Nephron (organoid): ENCODE data around the gene MCAT.
A peak's percentile ranks its signal among the peaks of the same experiment; 100 is the strongest.
"Not testable (repeated sequence)": the region's sequence is repeated elsewhere in the genome, so short reads cannot be mapped to it uniquely, and the experiment has no call there.

Experiments
- H3K27ac Mint-ChIP-seq, 3 experiments: 2 replicates each; pipeline ENCODE4 v1.8.0; 2020; ENCODE audit warnings: mixed read lengths in 3 of 3, mild to moderate bottlenecking in 2 of 3, moderate library complexity in 1 of 3
- H3K27me3 Mint-ChIP-seq: 2 replicates; pipeline ENCODE4 v1.8.0; 2021; ENCODE audit warnings: low read depth, mild to moderate bottlenecking, moderate library complexity, mixed read lengths
- H3K36me3 Mint-ChIP-seq: 2 replicates; pipeline ENCODE4 v1.8.0; 2020; ENCODE audit warnings: low read depth, mixed read lengths
- H3K4me1 Mint-ChIP-seq: 2 replicates; pipeline ENCODE4 v1.8.0; 2020; ENCODE audit warnings: mixed read lengths
- H3K4me3 Mint-ChIP-seq, 3 experiments: 2 replicates each; pipeline ENCODE4 v1.8.0; 2020; ENCODE audit warnings: mild to moderate bottlenecking in 3 of 3, mixed read lengths in 3 of 3, moderate library complexity in 2 of 3
- H3K9me3 Mint-ChIP-seq: 2 replicates; pipeline ENCODE4 v1.8.0; 2020; ENCODE audit warnings: mixed read lengths
- CTCF ChIP-seq, 3 experiments: fragments of 200-600 bp; sonication (generic); IDR thresholded peaks; one replicate each; pipeline ENCODE4 v1.5.0; 2021; ENCODE audit warnings: antibody characterized with exemption in 3 of 3; ENCODE audit not compliant: unreplicated experiment in 3 of 3

The MCAT gene

GRCh38 chr22:43110444-43110926 lies 32.7 kb downstream of the MCAT start, which contains the start of gene BIK:
BIK (plus strand) TSS chr22:43110750; CDS start chr22:43124023, 13,273 bp downstream.
- Mint-ChIP-seq H3K9me3 (no peaks in the 10 kb centered on the region), H3K27me3 (peaks cover 87% of the 10 kb centered on the region), H3K4me3 (peak within 1 kb of the TSS; percentile 77 to 81 (median 79)), H3K36me3 (no peaks in the 10 kb centered on the region), H3K4me1 (no peaks in the 10 kb centered on the region), H3K27ac (no peak within 1 kb of the TSS)
- TF ChIP-seq CTCF (IDR thresholded peaks at IDR 0.05; ENCODE audit: unreplicated experiment in 3 of 3) = no peak

- Mint-ChIP-seq H3K27me3 (peaks cover 85% of the 10 kb centered on the region), H3K9me3 (no peaks in the 10 kb centered on the region), H3K27ac (no peak overlapping the region), H3K4me1 (no peaks in the 10 kb centered on the region), H3K4me3 (peak overlapping the region; percentile 73 to 77 (median 77)), H3K36me3 (no peaks in the 10 kb centered on the region)
- TF ChIP-seq CTCF (IDR thresholded peaks at IDR 0.05; ENCODE audit: unreplicated experiment in 3 of 3) = no peak
Measured at GRCh38 chr22:43109921-43110443, 33.2 kb downstream of the MCAT start.

- Mint-ChIP-seq H3K27me3 (peaks cover 81% of the 10 kb centered on the region), H3K4me1 (no peaks in the 10 kb centered on the region), H3K36me3 (no peaks in the 10 kb centered on the region), H3K9me3 (no peaks in the 10 kb centered on the region), H3K4me3 (peak overlapping the region in 2 of 3 experiments; percentile 43 to 62), H3K27ac (no peak overlapping the region)
- TF ChIP-seq CTCF (IDR thresholded peaks at IDR 0.05; ENCODE audit: unreplicated experiment in 3 of 3) = no peak
Measured at GRCh38 chr22:43109511-43109910, 33.7 kb downstream of the MCAT start.

- Mint-ChIP-seq H3K27ac (no peak overlapping the region), H3K9me3 (no peaks in the 10 kb centered on the region), H3K36me3 (no peaks in the 10 kb centered on the region), H3K4me1 (peaks cover 7% of the 10 kb centered on the region), H3K27me3 (peaks cover 49% of the 10 kb centered on the region), H3K4me3 (no peak overlapping the region)
- no peak for TF ChIP-seq CTCF (IDR thresholded peaks at IDR 0.05; ENCODE audit: unreplicated experiment in 3 of 3)
Measured at GRCh38 chr22:43106302-43106701, 36.9 kb downstream of the MCAT start.

GRCh38 chr22:43104950-43105349 lies 38.2 kb downstream of the MCAT start:
- not testable (repeated sequence) for H3K36me3 Mint-ChIP-seq, H3K9me3 Mint-ChIP-seq, H3K27ac Mint-ChIP-seq, H3K4me1 Mint-ChIP-seq, H3K4me3 Mint-ChIP-seq
- H3K27me3 Mint-ChIP-seq = peaks cover 43% of the 10 kb centered on the region

GRCh38 chr22:43104056-43104625 lies 39.1 kb downstream of the MCAT start:
- not testable (repeated sequence) for H3K4me1 Mint-ChIP-seq, H3K36me3 Mint-ChIP-seq, H3K9me3 Mint-ChIP-seq, H3K4me3 Mint-ChIP-seq
- Mint-ChIP-seq H3K27ac (peak overlapping the region in 2 of 3 experiments; percentile 17 to 18), H3K27me3 (peaks cover 36% of the 10 kb centered on the region)

- Mint-ChIP-seq H3K27ac (no peak overlapping the region), H3K4me1 (peaks cover 7% of the 10 kb centered on the region), H3K4me3 (no peak overlapping the region), H3K9me3 (no peaks in the 10 kb centered on the region), H3K27me3 (peaks cover 9% of the 10 kb centered on the region), H3K36me3 (no peaks in the 10 kb centered on the region)
- no peak for TF ChIP-seq CTCF (IDR thresholded peaks at IDR 0.05; ENCODE audit: unreplicated experiment in 3 of 3)
Measured at GRCh38 chr22:43101306-43101705, 41.9 kb downstream of the MCAT start.
